IMR-90 (cell line): ENCODE results near the gene RFTN1. TPM values are rescaled to one million over a fixed set of nuclear protein-coding genes. Genes with fewer than 3 reads are reported as not detected.

Experiments
- ATAC-seq: fragments of 200-7000 bp; cut with Tn5 transposase; 2 replicates; pipeline ENCODE4 v1.9.1; 2020; ENCODE audit warnings: low read depth, mild to moderate bottlenecking, moderate library complexity
- BruUV-seq: library from RNA; stranded (reverse); fragments of 400-500 nt; replicated peaks from 2 replicates; lab custom pipeline; 2021; lab: Mats Ljungman, UMichigan
- CTCF ChIA-PET: fragments of 300-600 bp; formaldehyde crosslinking; extraction: SDS; loops from one replicate; lab custom pipeline; 2021; ENCODE audit warnings: antibody characterized with exemption; lab: Yijun Ruan, JAX
- POLR2A ChIA-PET: fragments of 300-600 bp; sonication (Branson Sonifier 250); formaldehyde crosslinking; loops from one replicate; lab custom pipeline; 2022; ENCODE audit warnings: antibody characterized with exemption; ENCODE audit not compliant: unreplicated experiment; lab: Charles Lee
- DNase-seq: peaks from one replicate; pipeline ENCODE4 v3.0.0; 2013
- H2AFZ ChIP-seq: replicated peaks from 2 replicates; pipeline ENCODE3; 2013; ENCODE audit warnings: low read length, mild to moderate bottlenecking; ENCODE audit not compliant: poor library complexity
- H2AK5ac ChIP-seq: 2 replicates; pipeline ENCODE4 v1.6.1; 2013; ENCODE audit warnings: low read depth, low read length, inconsistent platforms
- H2AK9ac ChIP-seq: replicated peaks from 2 replicates; pipeline ENCODE3; 2013; ENCODE audit warnings: mild to moderate bottlenecking, low read depth, low read length, moderate library complexity; ENCODE audit not compliant: poor library complexity
- H2BK120ac ChIP-seq: 2 replicates; pipeline ENCODE4 v1.6.1; 2013; ENCODE audit warnings: low read depth, low read length, inconsistent platforms
- H2BK15ac ChIP-seq: 3 replicates; pipeline ENCODE4 v1.6.1; 2013; ENCODE audit warnings: low read depth, low read length, inconsistent platforms
- H2BK20ac ChIP-seq: 2 replicates; pipeline ENCODE4 v1.6.1; 2013; ENCODE audit warnings: low read depth, mild to moderate bottlenecking, inconsistent platforms, low read length, moderate library complexity
- H2BK5ac ChIP-seq: 2 replicates; pipeline ENCODE4 v1.6.1; 2013; ENCODE audit warnings: mild to moderate bottlenecking, low read depth, low read length, inconsistent platforms; ENCODE audit not compliant: poor library complexity, severe bottlenecking
- H3K14ac ChIP-seq: replicated peaks from 2 replicates; pipeline ENCODE4 v1.6.1; 2013; ENCODE audit warnings: low read depth, low read length, inconsistent platforms
- H3K18ac ChIP-seq: 2 replicates; pipeline ENCODE4 v1.6.1; 2013; ENCODE audit warnings: low read depth, low read length, control low read depth
- H3K23ac ChIP-seq: 2 replicates; pipeline ENCODE4 v1.6.1; 2013; ENCODE audit warnings: low read depth, low read length, inconsistent platforms
- H3K27ac ChIP-seq: 2 replicates; pipeline ENCODE4 v1.5.1; 2013; ENCODE audit warnings: mild to moderate bottlenecking, control low read depth, low read length; ENCODE audit not compliant: insufficient read depth
- H3K27me3 ChIP-seq: 2 replicates; pipeline ENCODE4 v1.6.1; 2013; ENCODE audit warnings: low read length; ENCODE audit not compliant: control insufficient read depth, insufficient read depth
- H3K36me3 ChIP-seq: 2 replicates; pipeline ENCODE4 v1.6.1; 2013; ENCODE audit warnings: low read length, mixed read lengths; ENCODE audit not compliant: control insufficient read depth, insufficient read depth
- H3K4ac ChIP-seq: 2 replicates; pipeline ENCODE4 v1.6.1; 2013; ENCODE audit warnings: low read depth, low read length, inconsistent platforms
- H3K4me1 ChIP-seq: 2 replicates; pipeline ENCODE4 v1.6.1; 2013; ENCODE audit warnings: low read length, mixed read lengths; ENCODE audit not compliant: control insufficient read depth, insufficient read depth
- H3K4me2 ChIP-seq: 2 replicates; pipeline ENCODE4 v1.6.1; 2013; ENCODE audit warnings: low read depth, mild to moderate bottlenecking, control low read depth, low read length, moderate library complexity
- H3K4me3 ChIP-seq: 2 replicates; pipeline ENCODE4 v1.5.1; 2013; ENCODE audit warnings: low read depth, mild to moderate bottlenecking, control low read depth, low read length, moderate library complexity; ENCODE audit not compliant: insufficient read depth
- H3K56ac ChIP-seq: 2 replicates; pipeline ENCODE4 v1.6.1; 2013; ENCODE audit warnings: low read length, inconsistent platforms; ENCODE audit not compliant: insufficient read depth; ENCODE audit errors: extremely low read depth
- H3K79me1 ChIP-seq, 2 experiments: 2 replicates each; pipeline ENCODE4 v1.6.1; 2013; ENCODE audit warnings: low read length in 2 of 2, inconsistent platforms in 1 of 2, low read depth in 1 of 2
- H3K9ac ChIP-seq: 2 replicates; pipeline ENCODE4 v1.6.1; 2013; ENCODE audit warnings: low read depth, low read length, control low read depth
- H3K9me1 ChIP-seq: 2 replicates; pipeline ENCODE4 v1.6.1; 2013; ENCODE audit warnings: low read length, inconsistent platforms; ENCODE audit not compliant: insufficient read depth
- H3K9me3 ChIP-seq: 2 replicates; pipeline ENCODE4 v1.6.1; 2013; ENCODE audit warnings: low read length; ENCODE audit not compliant: control insufficient read depth, insufficient read depth
- H4K20me1 ChIP-seq: 2 replicates; pipeline ENCODE4 v1.6.1; 2013; ENCODE audit warnings: low read length, inconsistent platforms; ENCODE audit not compliant: insufficient read depth
- H4K5ac ChIP-seq: 2 replicates; pipeline ENCODE4 v1.6.1; 2013; ENCODE audit warnings: mild to moderate bottlenecking, low read depth, low read length, control low read depth
- H4K8ac ChIP-seq, 2 experiments: 2 replicates each; pipeline ENCODE4 v1.6.1; 2013; ENCODE audit warnings: low read depth in 2 of 2, low read length in 2 of 2, control low read depth in 1 of 2, inconsistent platforms in 1 of 2
- H4K91ac ChIP-seq: 2 replicates; pipeline ENCODE4 v1.6.1; 2013; ENCODE audit warnings: low read depth, low read length, inconsistent platforms; ENCODE audit not compliant: insufficient read depth
- CEBPB ChIP-seq: IDR thresholded peaks from 2 replicates; pipeline ENCODE4 v1.6.1; 2012; ENCODE audit warnings: low read depth, low read length, improper control_type of control experiment
- CTCF ChIP-seq: conservative IDR thresholded peaks from 2 replicates; pipeline ENCODE4 v1.5.1; 2012; ENCODE audit warnings: mild to moderate bottlenecking, low read depth, low read length, improper control_type of control experiment
- FOS ChIP-seq: fragments of 150-350 bp; IDR thresholded peaks from 2 replicates; pipeline ENCODE4 v1.6.1; 2016; ENCODE audit warnings: low read depth, low read length
- MAFK ChIP-seq: IDR thresholded peaks from 2 replicates; pipeline ENCODE4 v1.6.1; 2012; ENCODE audit warnings: low read depth, low read length, improper control_type of control experiment
- MXI1 ChIP-seq: IDR thresholded peaks from 2 replicates; pipeline ENCODE4 v1.6.1; 2012; ENCODE audit warnings: low read depth, mild to moderate bottlenecking, low read length, moderate library complexity, borderline replicate concordance
- POLR2A ChIP-seq: IDR thresholded peaks from 2 replicates; pipeline ENCODE4 v1.6.1; 2012; ENCODE audit warnings: mild to moderate bottlenecking, low read depth, low read length
- RAD21 ChIP-seq: IDR thresholded peaks from 2 replicates; pipeline ENCODE4 v1.6.1; 2012; ENCODE audit warnings: low read length, improper control_type of control experiment
- RCOR1 ChIP-seq: IDR thresholded peaks from 2 replicates; pipeline ENCODE4 v1.6.1; 2012; ENCODE audit warnings: mild to moderate bottlenecking, low read length, improper control_type of control experiment; ENCODE audit not compliant: insufficient replicate concordance
- RFX5 ChIP-seq: IDR thresholded peaks from 2 replicates; pipeline ENCODE4 v1.8.0; 2012; ENCODE audit warnings: low read depth, mild to moderate bottlenecking, low read length, moderate library complexity
- SMC3 ChIP-seq: fragments of 150-350 bp; IDR thresholded peaks from 2 replicates; pipeline ENCODE4 v1.6.1; 2016; ENCODE audit warnings: low read depth, mild to moderate bottlenecking, antibody characterized with exemption, low read length, moderate library complexity
- WGBS, 2 experiments: methylation state at CpG; one replicate each; pipeline versions ENCODE4 v1.1.5 to v1.1.7; 2013; ENCODE audit warnings: missing lambda C conversion rate in 2 of 2; ENCODE audit not compliant: insufficient read length in 1 of 2; ENCODE audit errors: extremely low coverage in 2 of 2; 5-methylcytosine and 5-hydroxymethylcytosine counted together
- dilution Hi-C: fragments of 300-500 bp; cut with HindIII; formaldehyde crosslinking; loops from one replicate; pipeline ENCODE4 v1.14.3; 2018; ENCODE audit warnings: low sequenced_read_pairs; ENCODE audit not compliant: unreplicated experiment
- in situ Hi-C: fragments of 300-500 bp; cut with MboI; formaldehyde crosslinking; loops from 3 replicates; pipeline ENCODE4 v1.14.3; 2019; ENCODE audit warnings: low sequenced_read_pairs, inconsistent platforms, mixed read lengths
- intact Hi-C: fragments of 100-400 bp; cut with micrococcal nuclease; formaldehyde crosslinking; loops from 2 replicates; pipeline ENCODE4 v1.10.0; 2022
- polyA plus RNA-seq, 3 experiments: library from polyadenylated mRNA; depleted of rRNA; stranded (reverse); fragments of >200 nt; gene quantifications; 2 replicates each; pipeline ENCODE4 v1.2.3, GENCODE V29; 2012; ENCODE audit warnings: low replicate concordance in 1 of 3
- total RNA-seq: library from RNA; depleted of rRNA; stranded (reverse); fragments of >200 nt; gene quantifications from 2 replicates; pipeline ENCODE4 v1.2.3, GENCODE V29; 2012

RFTN1 gene
- total and polyA plus RNA-seq, 2 of the 4 experiments (the other 2 are of a cell fraction) = 45.0 to 52.0 TPM

DNA sequence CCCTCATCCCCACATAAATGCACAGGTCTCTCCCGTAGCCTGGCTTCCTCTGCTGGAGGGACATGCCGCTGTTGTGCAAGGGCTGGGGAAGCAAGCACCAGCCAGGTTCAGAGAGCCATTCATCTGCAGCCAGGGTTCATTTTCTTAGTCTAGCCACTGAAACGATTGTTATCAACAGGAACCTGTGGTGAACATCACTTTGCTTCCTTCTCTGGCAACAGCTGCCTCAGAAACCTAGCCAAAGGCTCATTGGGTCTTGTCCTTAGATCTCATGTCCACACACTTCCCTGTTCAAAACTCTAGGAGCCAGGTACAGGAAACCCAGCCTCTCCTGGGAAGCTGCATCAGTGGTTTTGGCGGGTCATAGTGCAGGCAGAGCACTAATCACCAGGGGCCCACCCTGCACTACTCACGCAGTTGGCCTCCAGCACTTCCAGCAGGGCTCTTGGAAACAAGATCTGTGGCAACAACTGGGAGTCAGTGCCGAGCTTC, 201.5 kb downstream of the RFTN1 start:
- H3K4me1 ChIP-seq = peaks cover 4% of the 10 kb centered on the region; the same call in 1 of the 2 replicates
- CTCF ChIA-PET = no interaction called here
- no peak overlapping the region for H2AFZ ChIP-seq
- POLR2A ChIA-PET = no interaction called here
- H2AK9ac ChIP-seq = peak overlapping the region; percentile 26
- H2AK5ac ChIP-seq = no peak overlapping the region
- no peak overlapping the region for H4K8ac ChIP-seq
- H3K36me3 ChIP-seq = peaks cover 27% of the 10 kb centered on the region
- no peaks in the 10 kb centered on the region for H4K20me1 ChIP-seq
- no peak overlapping the region for H2BK20ac ChIP-seq
- no peak overlapping the region for H3K18ac ChIP-seq
- H2BK5ac ChIP-seq = no peak overlapping the region
- intact Hi-C loops = no loop called here
- H3K14ac ChIP-seq = no peak overlapping the region
- in situ Hi-C loops = no loop called here
- BruUV-seq = no TSS peak
- no peak overlapping the region for H2BK15ac ChIP-seq
- TF ChIP-seq RAD21 = no peak
- no peak for TF ChIP-seq FOS
- no peak for TF ChIP-seq CEBPB
- no peak for TF ChIP-seq MAFK
- TF ChIP-seq CTCF = no peak
- TF ChIP-seq MXI1 = no peak
- TF ChIP-seq SMC3 = no peak
- no peak for TF ChIP-seq RCOR1
- no peak for TF ChIP-seq POLR2A
- no peak for TF ChIP-seq RFX5
- DNase-seq (no peak), ATAC-seq (no peak)
- no peak overlapping the region for H4K5ac ChIP-seq
- H3K27ac ChIP-seq = no peak overlapping the region
- H3K4me3 ChIP-seq = no peak overlapping the region
- H3K56ac ChIP-seq = no peak overlapping the region
- no peak overlapping the region for H3K23ac ChIP-seq
- no peak overlapping the region for H3K4ac ChIP-seq
- H3K4me2 ChIP-seq = no peak overlapping the region
- H3K9me1 ChIP-seq = peaks cover 26% of the 10 kb centered on the region
- H3K27me3 ChIP-seq = no peaks in the 10 kb centered on the region
- H2BK120ac ChIP-seq = no peak overlapping the region
- WGBS, 2 experiments = 72% methylated on average over 2 of the region's 6 CpGs; no CpG with 5 or more reads in 1 of the 2 experiments
- H3K9me3 ChIP-seq = no peaks in the 10 kb centered on the region
- dilution Hi-C loops = no loop called here
- H3K9ac ChIP-seq = no peak overlapping the region
- no peak overlapping the region for H4K91ac ChIP-seq
- peaks cover 5 to 30% of the 10 kb centered on the region in 2 experiments; a peak in 3 of 4 replicates for H3K79me1 ChIP-seq
